ENCODE results near the gene SLC29A3.
A peak's percentile ranks its signal among the peaks of the same experiment; 100 is the strongest.
"Not testable (repeated sequence)": the region's sequence is repeated elsewhere in the genome, so short reads cannot be mapped to it uniquely, and the experiment has no call there.

The SLC29A3 gene

GRCh38 chr10:71319042-71319799, at the start of gene SLC29A3:
Gene SLC29A3, plus strand, starts transcription at chr10:71319259. Its CDS starts 51 bp downstream, at chr10:71319310.
- peak; percentile 72 to 80 for DNase-seq (ENCODE audit: low read depth in 2 of 2)

GRCh38 chr10:71269301-71270288, 49.5 kb upstream of the SLC29A3 start:
- no peak for DNase-seq (ENCODE audit: low read depth in 2 of 2)

- DNase-seq (ENCODE audit: low read depth in 2 of 2): peak in 1 of 2 experiments; percentile 31
These were observed 48.5 kb upstream of the SLC29A3 start for GRCh38 chr10:71270301-71271220.

- no peak for DNase-seq (ENCODE audit: low read depth in 2 of 2)
These were observed 47.4 kb upstream of the SLC29A3 start for GRCh38 chr10:71271662-71272055.

GRCh38 chr10:71272056-71272771, 46.8 kb upstream of the SLC29A3 start:
- DNase-seq (ENCODE audit: low read depth in 2 of 2): no peak

- DNase-seq (ENCODE audit: low read depth in 2 of 2): not testable (repeated sequence)
These were observed 46.1 kb upstream of the SLC29A3 start for GRCh38 chr10:71272974-71273373.

GRCh38 chr10:71273506-71273905, 45.6 kb upstream of the SLC29A3 start:
- DNase-seq (ENCODE audit: low read depth in 2 of 2): no peak

- no peak for DNase-seq (ENCODE audit: low read depth in 2 of 2)
These were observed 43.9 kb upstream of the SLC29A3 start for GRCh38 chr10:71274901-71275796.

- DNase-seq (ENCODE audit: low read depth in 2 of 2): no peak
These were observed 42.2 kb upstream of the SLC29A3 start for GRCh38 chr10:71276873-71277272.

GRCh38 chr10:71277914-71278665, 41.0 kb upstream of the SLC29A3 start:
- DNase-seq (ENCODE audit: low read depth in 2 of 2): no peak

GRCh38 chr10:71278691-71279588, 40.1 kb upstream of the SLC29A3 start:
- no peak for DNase-seq (ENCODE audit: low read depth in 2 of 2)

- no peak for DNase-seq (ENCODE audit: low read depth in 2 of 2)
These were observed 39.4 kb upstream of the SLC29A3 start for GRCh38 chr10:71279590-71280170.

GRCh38 chr10:71280216-71280615, 38.8 kb upstream of the SLC29A3 start:
- no peak for DNase-seq (ENCODE audit: low read depth in 2 of 2)

- no peak for DNase-seq (ENCODE audit: low read depth in 2 of 2)
These were observed 38.2 kb upstream of the SLC29A3 start for GRCh38 chr10:71280825-71281224.

- no peak for DNase-seq (ENCODE audit: low read depth in 2 of 2)
These were observed 37.3 kb upstream of the SLC29A3 start for GRCh38 chr10:71281646-71282322.

GRCh38 chr10:71282323-71282680, 36.8 kb upstream of the SLC29A3 start:
- DNase-seq (ENCODE audit: low read depth in 2 of 2): no peak

GRCh38 chr10:71283410-71283809, 35.6 kb upstream of the SLC29A3 start:
- no peak for DNase-seq (ENCODE audit: low read depth in 2 of 2)
